Nephron progenitor cell (in vitro differentiated cells): Measurements from ENCODE around the gene FAM227A.
"Not testable (repeated sequence)": the region's sequence is repeated elsewhere in the genome, so short reads cannot be mapped to it uniquely, and the experiment has no call there.

Source experiments
- DNase-seq: peaks from one replicate; pipeline ENCODE4 v3.0.0; 2021
- H3K27ac Mint-ChIP-seq: 2 replicates; pipeline ENCODE4 v1.8.0; 2021; ENCODE audit warnings: mild to moderate bottlenecking, moderate library complexity, mixed read lengths
- H3K27me3 Mint-ChIP-seq: 2 replicates; pipeline ENCODE4 v1.8.0; 2021; ENCODE audit warnings: mild to moderate bottlenecking, low read depth, mixed read lengths; ENCODE audit not compliant: poor library complexity
- H3K36me3 Mint-ChIP-seq: 2 replicates; pipeline ENCODE4 v1.8.0; 2021; ENCODE audit warnings: low read depth, mixed read lengths
- H3K4me1 Mint-ChIP-seq: 2 replicates; pipeline ENCODE4 v1.8.0; 2021; ENCODE audit warnings: mixed read lengths
- H3K4me3 Mint-ChIP-seq: 2 replicates; pipeline ENCODE4 v1.8.0; 2021; ENCODE audit warnings: mild to moderate bottlenecking, moderate library complexity, mixed read lengths
- H3K9me3 Mint-ChIP-seq: 2 replicates; pipeline ENCODE4 v1.8.0; 2021; ENCODE audit warnings: mild to moderate bottlenecking, moderate library complexity, mixed read lengths
- TF ChIP-seq, protein P1 (sequence below): fragments of 200-600 bp; sonication (generic); IDR thresholded peaks from 2 replicates; pipeline ENCODE4 v1.5.0; 2021; ENCODE audit warnings: antibody characterized with exemption

FAM227A gene

DNA sequence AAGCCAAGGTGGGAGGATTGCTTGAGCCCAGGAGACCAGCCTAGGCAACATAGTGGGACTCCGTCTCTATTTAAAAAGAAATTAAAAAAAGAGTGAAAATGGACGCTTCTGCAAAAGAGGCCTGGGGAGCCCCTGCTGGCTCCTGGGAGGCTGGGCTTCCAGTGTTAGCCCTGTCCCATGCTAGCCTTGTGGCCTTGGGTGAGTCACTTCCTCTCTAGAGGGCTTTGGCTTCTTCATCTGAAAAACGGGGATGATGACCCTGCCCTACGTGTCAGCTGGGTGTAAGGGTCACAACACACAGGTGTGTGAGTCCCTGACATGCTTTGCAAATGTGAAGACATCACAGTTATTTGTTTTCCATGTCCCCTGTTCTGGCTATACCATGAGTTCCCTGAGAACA is 32.8 kb downstream of the FAM227A start:
- no peaks in the 10 kb centered on the region for H3K4me1 Mint-ChIP-seq

GRCh38 chr22:38618682-38619081 is 37.5 kb downstream of the FAM227A start:
- TF ChIP-seq, protein P1, sequence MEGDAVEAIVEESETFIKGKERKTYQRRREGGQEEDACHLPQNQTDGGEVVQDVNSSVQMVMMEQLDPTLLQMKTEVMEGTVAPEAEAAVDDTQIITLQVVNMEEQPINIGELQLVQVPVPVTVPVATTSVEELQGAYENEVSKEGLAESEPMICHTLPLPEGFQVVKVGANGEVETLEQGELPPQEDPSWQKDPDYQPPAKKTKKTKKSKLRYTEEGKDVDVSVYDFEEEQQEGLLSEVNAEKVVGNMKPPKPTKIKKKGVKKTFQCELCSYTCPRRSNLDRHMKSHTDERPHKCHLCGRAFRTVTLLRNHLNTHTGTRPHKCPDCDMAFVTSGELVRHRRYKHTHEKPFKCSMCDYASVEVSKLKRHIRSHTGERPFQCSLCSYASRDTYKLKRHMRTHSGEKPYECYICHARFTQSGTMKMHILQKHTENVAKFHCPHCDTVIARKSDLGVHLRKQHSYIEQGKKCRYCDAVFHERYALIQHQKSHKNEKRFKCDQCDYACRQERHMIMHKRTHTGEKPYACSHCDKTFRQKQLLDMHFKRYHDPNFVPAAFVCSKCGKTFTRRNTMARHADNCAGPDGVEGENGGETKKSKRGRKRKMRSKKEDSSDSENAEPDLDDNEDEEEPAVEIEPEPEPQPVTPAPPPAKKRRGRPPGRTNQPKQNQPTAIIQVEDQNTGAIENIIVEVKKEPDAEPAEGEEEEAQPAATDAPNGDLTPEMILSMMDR, result no peak
- H3K4me1 Mint-ChIP-seq, result no peaks in the 10 kb centered on the region
- H3K36me3 Mint-ChIP-seq, result peaks cover 75% of the 10 kb centered on the region
- no peak overlapping the region for H3K27ac Mint-ChIP-seq
- peaks cover 22% of the 10 kb centered on the region for H3K9me3 Mint-ChIP-seq
- no peak overlapping the region for H3K4me3 Mint-ChIP-seq
- no peak for DNase-seq
- H3K27me3 Mint-ChIP-seq, result no peaks in the 10 kb centered on the region

More for the DNA sequence above, 32.8 kb downstream of the FAM227A start:
- Mint-ChIP-seq H3K27ac (no peak overlapping the region), H3K36me3 (peaks cover 63% of the 10 kb centered on the region), H3K9me3 (peaks cover 11% of the 10 kb centered on the region), H3K4me3 (no peak overlapping the region), H3K27me3 (no peaks in the 10 kb centered on the region)
- TF ChIP-seq, protein P1, result no peak
- no peak for DNase-seq

DNA sequence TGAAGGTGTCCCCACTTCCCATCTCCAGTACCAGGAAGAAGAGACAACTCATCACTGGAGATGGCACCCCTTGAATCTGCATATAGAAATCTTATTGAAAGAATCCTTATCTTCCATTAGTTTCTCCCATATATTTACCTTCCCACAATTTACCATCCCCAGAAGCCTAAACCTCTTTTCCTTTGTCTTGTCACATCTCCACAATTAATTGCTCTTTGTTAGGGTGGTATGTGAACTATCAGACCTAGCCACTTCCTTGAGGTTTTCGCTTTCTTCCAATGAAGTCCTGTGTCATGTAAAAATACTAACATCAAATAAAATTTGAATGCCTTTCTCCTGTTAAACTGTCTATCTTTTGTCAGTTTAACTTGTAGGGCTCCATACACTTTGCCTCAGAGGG is 37.9 kb downstream of the FAM227A start:
- Mint-ChIP-seq H3K4me1 (no peaks in the 10 kb centered on the region), H3K9me3 (peaks cover 22% of the 10 kb centered on the region), H3K36me3 (peaks cover 73% of the 10 kb centered on the region), H3K4me3 (no peak overlapping the region), H3K27ac (no peak overlapping the region), H3K27me3 (no peaks in the 10 kb centered on the region)
- DNase-seq, result no peak
- TF ChIP-seq, protein P1, result no peak

- Mint-ChIP-seq H3K9me3 (peaks cover 22% of the 10 kb centered on the region), H3K36me3 (peaks cover 62% of the 10 kb centered on the region), H3K27ac (peak overlapping the region; percentile 57)
- H3K4me3 Mint-ChIP-seq, H3K27me3 Mint-ChIP-seq, DNase-seq, H3K4me1 Mint-ChIP-seq: not testable (repeated sequence)
Observed at GRCh38 chr22:38615064-38615405, 41.2 kb downstream of the FAM227A start.

DNA sequence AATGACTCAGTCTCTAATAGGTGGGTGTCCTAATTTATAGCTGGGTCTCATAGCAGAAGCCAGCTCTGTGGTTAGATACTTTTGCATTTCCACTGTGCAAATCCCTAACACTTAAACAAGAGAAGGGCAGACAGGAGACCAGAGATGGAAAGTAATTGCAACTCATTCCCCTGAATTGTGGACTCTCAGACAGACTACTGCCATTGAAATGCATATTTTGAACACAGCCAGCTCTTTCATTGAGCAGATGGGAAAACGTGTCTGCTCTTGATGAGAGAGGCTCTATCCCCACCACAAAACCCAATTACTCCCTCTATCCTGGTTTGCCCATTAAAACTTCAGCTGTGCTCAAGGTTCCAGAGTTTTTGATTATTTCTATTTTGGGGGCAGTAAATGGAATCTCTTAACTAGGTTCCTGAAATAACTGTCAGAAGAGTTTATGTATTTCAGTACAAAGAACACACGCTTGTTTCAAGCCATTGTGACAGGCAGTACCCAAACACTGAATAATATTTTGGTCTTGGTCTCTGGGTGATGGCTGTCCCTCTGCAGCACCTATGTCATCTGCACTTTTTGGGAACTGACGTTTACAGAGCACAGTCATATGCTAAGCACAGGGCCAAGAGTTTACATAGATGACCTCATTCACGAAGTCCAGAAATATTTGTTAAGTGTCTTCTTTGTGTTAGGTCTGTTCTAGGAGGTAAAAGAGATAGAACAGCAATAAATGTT is 41.7 kb downstream of the FAM227A start:
- Mint-ChIP-seq H3K4me3 (no peak overlapping the region), H3K27me3 (no peaks in the 10 kb centered on the region), H3K27ac (no peak overlapping the region), H3K9me3 (peaks cover 20% of the 10 kb centered on the region), H3K36me3 (peaks cover 58% of the 10 kb centered on the region), H3K4me1 (no peaks in the 10 kb centered on the region)
- TF ChIP-seq, protein P1, result no peak
- no peak for DNase-seq

GRCh38 chr22:38613588-38613987 is 42.6 kb downstream of the FAM227A start:
- H3K36me3 Mint-ChIP-seq, result peaks cover 55% of the 10 kb centered on the region
- H3K4me1 Mint-ChIP-seq, result peaks cover 6% of the 10 kb centered on the region
- TF ChIP-seq, protein P1, result no peak
- H3K27ac Mint-ChIP-seq, result no peak overlapping the region
- H3K4me3 Mint-ChIP-seq, result no peak overlapping the region
- DNase-seq, result no peak
- H3K27me3 Mint-ChIP-seq, result no peaks in the 10 kb centered on the region
- H3K9me3 Mint-ChIP-seq, result peaks cover 13% of the 10 kb centered on the region
